ENCODE data around the gene FAM131B. TPM values are rescaled to one million over a fixed set of nuclear protein-coding genes. Genes with fewer than 3 reads are reported as not detected.
A peak's percentile ranks its signal among the peaks of the same experiment; 100 is the strongest.

Gene FAM131B
- total and polyA plus RNA-seq, 2 of the 8 experiments (the other 6 are each of a cell fraction or from before 2014, with no cell fraction given) = 23.1 to 38.2 TPM

- TF ChIP-seq SUZ12 (IDR thresholded peaks at IDR 0.05; ENCODE audit: low read length) (no peak), SIX5 (IDR thresholded peaks at IDR 0.05; ENCODE audit: low read depth, low read length) (no peak), USF2 (IDR thresholded peaks at IDR 0.05; ENCODE audit: low read length) (no peak), CBX8 (IDR thresholded peaks at IDR 0.05; ENCODE audit: borderline replicate concordance, low read depth, low read length) (no peak), CBX5 (IDR thresholded peaks at IDR 0.05; ENCODE audit: low read depth, low read length) (no peak), GTF2F1 (IDR thresholded peaks at IDR 0.05; ENCODE audit: borderline replicate concordance, low read depth, low read length) (no peak), BCL11A (IDR thresholded peaks at IDR 0.05; ENCODE audit: low read depth in 2 of 2, low read length in 2 of 2) (no peak), PHF8 (conservative IDR thresholded peaks at IDR 0.05; ENCODE audit: low read depth, low read length) (no peak), KDM4A (IDR thresholded peaks at IDR 0.05; ENCODE audit: low read depth, low read length, severe bottlenecking) (no peak), JUN (IDR thresholded peaks at IDR 0.05; ENCODE audit: low read depth, low read length) (no peak), CREB1 (IDR thresholded peaks at IDR 0.05) (no peak), KDM1A (IDR thresholded peaks at IDR 0.05; ENCODE audit: borderline replicate concordance, low read length) (no peak), EGR1 (IDR thresholded peaks at IDR 0.05; ENCODE audit: borderline replicate concordance, low read depth, low read length) (0 out of 2 replicates have a peak, but pooled peaks have one; percentile 45), SIRT6 (IDR thresholded peaks at IDR 0.05; ENCODE audit: low read length) (no peak), KDM5A (IDR thresholded peaks at IDR 0.05; ENCODE audit: low read length) (no peak), GABPA (IDR thresholded peaks at IDR 0.05; ENCODE audit: borderline replicate concordance, insufficient read depth, low read length) (no peak), MAX (IDR thresholded peaks at IDR 0.05) (no peak), TBP (IDR thresholded peaks at IDR 0.05; ENCODE audit: low read depth, low read length) (no peak), EP300 (IDR thresholded peaks at IDR 0.05; ENCODE audit: borderline replicate concordance in 1 of 2, low read depth in 2 of 2, low read length in 2 of 2) (peak in 1 of 2 experiments; percentile 39; a peak in 1 of 3 replicates), MAFK (IDR thresholded peaks at IDR 0.05; ENCODE audit: low read depth, low read length) (no peak), FOSL1 (IDR thresholded peaks at IDR 0.05; ENCODE audit: insufficient read depth, low read depth, low read length) (no peak), NANOG (IDR thresholded peaks at IDR 0.05; ENCODE audit: insufficient read depth, low read depth, low read length, poor library complexity, severe bottlenecking) (no peak), ASH2L (IDR thresholded peaks at IDR 0.05; ENCODE audit: low read length) (peak; percentile 58)
Measured at GRCh38 chr7:143408686-143409561, 46.4 kb upstream of the FAM131B start, which contains the start of gene EPHA1 (continued).
